Measurements from ENCODE around the gene KIF21B. TPM values are rescaled to one million over a fixed set of nuclear protein-coding genes. Genes with fewer than 3 reads are reported as not detected.
"Not testable (repeated sequence)": the region's sequence is repeated elsewhere in the genome, so short reads cannot be mapped to it uniquely, and the experiment has no call there.

The KIF21B gene
- total RNA-seq, 1 donor from 2014 or later, result 165 TPM

DNA sequence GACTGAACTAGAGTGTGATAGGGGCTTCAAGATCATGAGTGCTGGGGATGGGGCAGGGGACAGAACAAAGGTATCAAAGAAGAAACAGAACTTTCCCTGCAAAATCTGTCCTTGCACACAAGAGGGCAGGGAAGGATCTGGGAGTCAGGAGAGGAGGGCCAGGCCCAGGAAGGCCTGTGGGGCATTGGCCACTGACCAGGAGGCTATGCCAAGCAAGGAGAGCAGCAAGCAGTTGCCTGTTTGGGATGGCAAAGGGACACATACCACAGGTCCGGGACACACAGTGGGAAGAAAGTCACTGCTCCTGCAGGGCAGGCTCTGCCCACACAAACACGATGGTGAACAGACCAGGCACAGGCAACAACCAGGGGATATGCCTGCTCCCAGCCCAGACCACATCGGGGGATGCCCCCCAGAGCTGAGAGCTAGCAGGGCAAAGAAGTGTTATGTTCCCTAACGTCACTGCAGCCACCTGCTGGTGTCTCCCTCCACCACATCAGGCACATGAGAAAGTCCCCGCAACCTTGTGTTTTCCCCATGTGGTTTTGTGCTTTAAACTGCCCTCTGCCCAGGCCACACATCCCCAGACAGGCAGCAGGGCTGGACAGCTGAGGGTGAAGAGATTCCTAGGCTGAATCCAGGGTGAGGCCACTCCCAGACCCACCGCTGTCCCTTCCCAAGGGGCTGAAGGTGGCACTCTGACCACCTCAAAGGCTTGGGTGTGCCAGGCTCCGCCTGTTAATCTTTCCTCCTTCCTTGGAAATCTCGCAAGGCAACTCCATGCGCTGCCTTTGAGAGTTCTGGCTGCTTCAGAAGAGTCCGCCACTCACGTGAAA, 53.6 kb downstream of the KIF21B start:
- DNase-seq, result no peak

DNA sequence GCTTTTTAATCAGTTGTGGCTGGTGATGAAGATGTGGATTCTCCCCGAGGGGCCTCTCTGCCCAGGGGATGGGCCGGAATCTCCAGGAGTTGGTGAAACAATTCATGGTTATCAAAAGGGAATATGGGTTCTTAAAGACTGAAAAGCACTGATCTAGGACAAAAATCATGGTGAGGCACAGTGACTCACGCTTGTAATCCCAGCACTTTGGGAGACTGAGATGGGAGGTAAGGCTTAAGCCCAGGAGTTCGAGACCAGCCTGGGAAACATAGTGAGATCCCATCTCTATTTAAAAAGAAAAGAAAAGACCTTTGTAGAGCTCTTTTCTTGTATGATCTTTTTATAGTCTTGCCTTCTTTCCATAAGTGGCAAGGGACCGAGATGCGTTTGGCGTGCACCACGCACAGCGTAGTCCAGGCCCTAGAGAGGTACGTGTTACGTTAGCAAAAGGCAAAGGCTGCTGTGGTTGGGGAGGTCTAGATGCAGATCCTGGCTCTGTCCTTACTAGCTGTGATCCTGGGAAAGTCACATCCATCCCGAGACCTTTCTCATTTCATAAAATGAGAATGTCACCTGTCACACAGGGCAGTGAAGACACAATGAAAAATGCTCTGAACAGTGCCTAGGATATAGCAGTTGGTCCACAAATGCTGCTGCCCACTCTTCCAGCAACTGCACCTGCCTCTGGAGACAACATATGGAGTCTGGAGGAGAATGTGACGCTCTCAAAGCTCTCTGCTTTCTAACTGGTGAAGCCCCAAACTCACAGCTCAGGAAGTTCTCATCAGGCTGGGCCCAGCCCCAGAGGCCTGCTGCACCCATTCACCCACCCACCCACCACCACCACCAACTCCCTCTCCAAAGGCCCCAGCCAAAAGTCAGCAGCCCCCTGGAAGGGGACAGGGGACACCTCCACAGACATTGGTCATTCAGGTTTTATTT, 54.8 kb downstream of the KIF21B start:
- DNase-seq, result no peak

DNA sequence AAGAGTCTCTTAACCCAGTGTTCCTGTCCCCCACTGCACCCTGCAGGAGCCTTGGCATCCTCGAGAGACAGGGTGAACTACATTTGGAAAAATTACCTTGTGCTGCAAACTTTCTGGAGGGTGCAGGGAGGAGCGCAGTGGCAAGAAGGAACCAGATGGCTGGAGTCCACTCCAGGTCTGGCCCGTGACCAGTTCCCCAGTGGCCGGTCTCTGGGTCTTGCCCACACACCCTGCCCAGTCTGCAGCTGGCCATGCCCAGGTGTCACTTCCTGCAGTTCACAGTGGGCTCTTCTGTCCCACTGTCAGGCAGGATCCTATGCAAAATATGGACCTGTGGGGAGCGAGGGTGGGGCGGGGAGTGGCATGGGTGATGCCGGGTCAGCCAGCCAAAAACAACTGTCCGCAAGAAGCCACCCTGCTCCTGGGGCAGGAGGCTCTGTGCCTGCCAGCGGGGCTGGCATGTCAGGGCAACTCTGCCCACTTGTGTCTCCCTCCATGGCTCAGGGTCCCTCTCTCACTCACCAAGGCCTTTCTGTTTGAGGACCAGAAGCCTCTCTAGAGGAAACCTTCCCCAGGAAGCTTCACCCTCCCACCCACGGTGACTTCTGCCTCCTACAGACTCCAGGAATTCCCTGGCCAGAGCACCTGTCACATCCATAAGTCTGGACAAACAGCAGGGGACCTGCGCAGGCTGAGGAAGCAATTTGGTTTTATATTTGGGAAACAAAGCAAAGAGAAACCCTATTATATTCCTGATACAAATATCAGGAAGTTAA, 55.6 kb downstream of the KIF21B start:
- no peak for DNase-seq

DNA sequence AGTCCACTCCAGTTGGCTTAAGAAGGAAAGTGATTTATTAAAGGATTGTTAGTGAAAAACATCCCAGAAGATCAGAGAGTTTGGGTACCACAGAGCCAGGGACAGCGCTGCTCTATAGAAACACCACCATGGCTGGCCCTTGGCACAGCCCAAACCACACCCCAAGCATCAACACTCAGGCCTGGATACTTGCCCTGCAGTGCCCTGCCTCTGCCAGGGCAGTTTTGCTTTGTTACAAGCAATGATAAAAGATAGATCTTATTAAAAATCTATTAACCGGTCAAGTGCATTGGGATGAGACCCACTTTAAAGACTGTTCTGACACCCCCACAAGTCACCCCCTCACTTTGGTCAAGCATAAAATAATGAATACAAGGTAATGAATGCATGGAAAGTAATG, 56.6 kb downstream of the KIF21B start:
- no peak for DNase-seq

DNA sequence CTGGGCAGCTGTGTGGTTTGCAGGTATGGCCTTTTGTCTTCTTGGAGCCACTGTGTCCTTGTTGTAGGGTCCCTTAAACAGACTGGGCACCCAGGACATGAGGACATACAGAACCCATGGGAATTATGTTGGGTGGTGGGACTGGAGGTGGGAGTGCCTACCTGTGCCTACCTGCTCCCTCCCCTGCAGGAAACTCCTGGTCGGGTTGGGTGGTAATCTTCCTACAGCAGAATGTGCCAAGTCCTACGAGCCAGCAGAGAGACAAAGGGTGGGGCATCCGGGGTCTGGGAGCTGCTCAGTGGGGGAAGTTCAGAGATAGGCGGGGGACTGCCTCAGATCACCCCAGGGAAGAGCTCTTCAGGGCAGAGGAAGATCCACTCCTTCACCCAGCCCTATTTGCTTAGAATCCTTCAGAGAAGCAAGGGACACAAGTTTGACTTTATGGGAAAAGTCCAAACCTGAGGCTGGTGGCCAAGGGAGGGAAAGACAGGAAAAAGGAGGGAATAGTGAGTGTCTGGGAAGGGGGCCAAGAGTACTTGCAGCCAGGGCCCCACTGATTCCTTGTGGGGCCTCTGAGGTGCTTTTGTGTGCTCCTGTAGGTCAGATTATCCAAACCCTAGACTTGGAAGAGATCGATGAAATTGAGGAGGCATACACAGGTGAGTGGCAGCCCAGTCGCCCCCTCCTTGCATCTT, 58.3 kb downstream of the KIF21B start:
- no peak for DNase-seq

DNA sequence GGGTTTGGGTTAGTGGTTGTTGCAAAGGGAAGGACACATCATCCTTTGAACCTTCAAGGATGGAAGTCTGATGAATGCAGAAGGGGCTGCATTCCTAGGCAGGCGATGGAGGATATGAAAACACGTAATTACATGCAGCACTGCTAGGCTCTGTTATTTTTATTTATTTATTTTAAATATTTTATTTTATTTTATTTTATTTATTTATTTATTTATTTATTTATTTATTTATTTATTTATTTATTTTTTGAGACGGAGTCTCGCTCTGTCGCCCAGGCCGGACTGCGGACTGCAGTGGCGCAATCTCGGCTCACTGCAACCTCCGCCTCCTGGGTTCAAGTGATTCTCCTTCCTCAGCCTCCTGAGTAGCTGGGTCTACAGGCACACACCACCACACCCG, 59.6 kb downstream of the KIF21B start:
- DNase-seq, result not testable (repeated sequence)

DNA sequence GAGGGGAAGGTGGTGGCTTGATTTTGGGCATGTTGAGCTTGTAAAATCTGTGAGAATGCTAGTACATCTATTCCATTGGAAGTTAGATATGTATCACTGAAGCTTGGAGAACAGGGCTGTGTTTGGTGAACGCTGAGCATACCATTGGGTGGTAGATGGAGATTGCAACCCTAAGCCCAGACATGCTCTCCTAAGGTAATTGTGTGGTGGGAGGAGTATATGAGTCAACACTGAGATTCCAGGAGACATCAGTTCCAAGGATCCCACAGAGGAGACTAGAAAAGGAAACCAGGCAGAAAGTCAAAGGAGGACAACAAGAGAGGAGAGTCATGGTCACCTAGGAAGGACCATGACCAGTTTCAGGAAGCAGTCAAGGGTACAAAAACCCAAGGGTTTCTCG, 60.4 kb downstream of the KIF21B start:
- DNase-seq, result no peak

DNA sequence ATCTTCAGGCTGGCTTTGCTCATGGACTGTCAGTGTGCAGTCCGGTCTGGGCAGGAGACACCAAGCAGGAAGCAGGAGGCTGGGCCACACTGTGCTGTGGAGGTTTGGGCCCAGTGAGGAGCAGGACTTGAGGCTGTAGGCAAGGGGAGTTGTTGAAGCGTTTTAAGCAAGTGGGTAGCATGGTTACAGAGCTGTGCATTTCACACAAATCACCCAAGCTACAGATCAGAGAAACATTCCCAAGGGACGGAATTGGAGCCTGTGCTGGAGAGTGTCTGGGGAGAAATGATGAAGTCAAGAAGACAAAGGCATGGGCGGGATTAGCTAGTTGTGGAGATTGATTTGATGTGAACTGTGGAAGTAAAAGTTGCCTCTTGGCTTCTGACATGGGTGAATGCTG, 60.9 kb downstream of the KIF21B start:
- no peak for DNase-seq

DNA sequence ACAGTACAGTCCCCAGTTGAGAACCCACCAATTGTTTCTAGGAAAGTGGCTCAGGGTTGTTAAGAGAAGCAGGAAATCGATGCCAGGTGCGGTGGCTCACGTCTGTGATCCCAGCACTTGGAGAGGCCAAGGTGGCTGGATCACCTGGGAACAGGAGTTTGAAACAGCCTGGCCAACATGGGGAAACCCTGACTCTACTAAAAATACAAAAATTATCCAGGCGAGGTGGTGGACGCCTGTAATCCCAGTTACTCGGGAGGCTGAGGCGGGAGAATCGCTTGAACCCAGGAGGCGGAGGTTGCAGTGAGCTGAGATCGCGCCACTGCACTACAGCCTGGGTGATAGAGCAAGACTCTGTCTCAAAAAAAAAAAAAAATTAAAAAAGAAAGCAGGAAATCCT, 61.4 kb downstream of the KIF21B start:
- DNase-seq, result not testable (repeated sequence)

DNA sequence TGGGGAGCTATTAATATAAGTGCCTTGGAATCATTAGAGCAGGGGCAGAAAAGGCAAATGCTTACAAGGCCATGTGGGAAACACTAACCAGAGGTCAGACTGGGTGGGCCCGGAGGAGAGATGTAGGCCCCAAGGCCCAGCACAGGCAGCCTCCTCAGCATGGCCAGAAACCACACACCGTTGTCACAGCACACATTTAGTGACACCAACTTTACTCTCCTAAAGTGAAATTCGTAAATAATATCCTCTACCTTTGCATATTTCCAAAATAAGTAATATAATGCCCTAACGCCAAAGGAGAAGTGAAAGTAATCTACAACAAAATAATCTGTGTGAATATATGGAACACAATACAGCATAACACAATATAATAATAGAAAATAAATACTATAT, 62.6 kb downstream of the KIF21B start:
- DNase-seq, result no peak

DNA sequence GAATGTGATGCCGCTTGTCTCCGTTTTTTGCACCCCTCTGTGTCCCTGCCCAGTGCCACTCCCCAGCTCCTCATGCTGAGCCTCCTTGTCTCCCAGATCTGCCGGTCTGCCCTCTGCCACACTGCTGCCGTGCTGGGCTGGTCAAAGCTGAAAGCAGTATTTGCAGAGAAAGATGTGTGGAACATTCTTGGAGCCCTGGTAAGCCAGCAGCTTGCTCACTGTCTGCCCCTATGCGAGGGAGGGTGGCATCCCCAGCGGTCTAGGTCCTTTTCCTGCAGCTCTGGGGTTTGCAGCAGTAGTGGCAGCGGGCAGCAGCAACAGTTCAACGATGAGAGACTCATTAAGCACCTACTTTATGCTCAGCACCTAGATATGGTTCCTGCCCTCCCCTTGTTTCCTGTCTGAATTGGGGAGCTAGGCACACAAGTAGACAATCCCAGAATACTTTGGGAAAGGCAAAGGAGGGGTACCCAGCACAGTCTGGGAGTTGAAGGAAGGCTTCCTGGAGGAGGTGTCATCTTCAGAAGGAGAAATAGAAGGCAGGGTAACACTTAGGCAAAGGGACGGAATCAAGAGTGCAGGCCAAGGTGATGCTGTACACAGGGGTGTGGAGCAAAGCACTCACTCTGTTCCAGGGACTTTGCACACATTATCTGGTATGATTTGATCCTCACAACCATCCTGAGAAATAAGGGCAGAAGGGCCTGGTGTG, 63.1 kb downstream of the KIF21B start:
- no peak for DNase-seq

DNA sequence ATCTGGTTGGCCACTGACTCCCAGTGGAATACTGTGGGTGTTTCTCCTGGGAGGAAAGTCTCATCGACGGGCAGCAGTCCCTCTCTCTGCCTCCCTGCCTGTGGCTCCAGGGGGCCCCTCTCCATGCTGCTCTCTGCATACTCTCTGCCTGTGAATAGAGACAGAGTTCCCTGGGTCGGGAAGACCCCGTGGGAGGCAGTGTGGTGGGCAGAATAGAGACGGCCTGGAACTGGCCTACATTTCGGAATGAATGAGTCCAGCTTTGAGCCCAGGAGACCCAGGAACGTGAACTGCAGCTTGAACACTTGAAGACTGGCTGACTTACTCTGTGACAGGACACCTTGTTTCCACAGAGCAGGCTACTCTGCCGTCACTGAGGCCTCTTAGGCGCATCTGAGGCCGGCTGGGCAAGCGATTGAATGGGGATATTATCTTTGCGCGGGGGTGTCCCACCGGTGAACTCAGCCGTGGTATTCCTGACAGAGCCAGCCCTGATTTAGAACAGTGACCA, 64.0 kb downstream of the KIF21B start:
- no peak for DNase-seq

DNA sequence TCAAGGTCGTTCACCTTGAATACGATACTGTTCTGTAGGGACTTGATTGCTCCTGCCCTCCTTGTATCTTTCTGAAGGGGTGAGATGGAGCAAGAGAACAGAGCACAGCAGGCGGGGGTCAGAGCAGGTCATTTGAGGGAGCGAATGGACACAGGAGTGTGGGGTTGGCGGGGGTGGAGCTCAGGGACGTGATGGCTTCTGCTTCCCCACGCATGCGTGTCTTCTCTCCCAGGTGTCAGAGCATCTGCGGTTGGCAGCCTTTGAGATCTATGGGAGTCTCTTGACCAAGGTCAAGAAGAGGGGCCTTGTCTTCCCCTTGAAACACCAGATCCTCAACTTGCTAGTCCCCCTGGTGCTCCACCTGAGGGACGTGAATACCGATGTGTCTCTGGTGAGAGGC, 64.9 kb downstream of the KIF21B start:
- DNase-seq, result no peak

DNA sequence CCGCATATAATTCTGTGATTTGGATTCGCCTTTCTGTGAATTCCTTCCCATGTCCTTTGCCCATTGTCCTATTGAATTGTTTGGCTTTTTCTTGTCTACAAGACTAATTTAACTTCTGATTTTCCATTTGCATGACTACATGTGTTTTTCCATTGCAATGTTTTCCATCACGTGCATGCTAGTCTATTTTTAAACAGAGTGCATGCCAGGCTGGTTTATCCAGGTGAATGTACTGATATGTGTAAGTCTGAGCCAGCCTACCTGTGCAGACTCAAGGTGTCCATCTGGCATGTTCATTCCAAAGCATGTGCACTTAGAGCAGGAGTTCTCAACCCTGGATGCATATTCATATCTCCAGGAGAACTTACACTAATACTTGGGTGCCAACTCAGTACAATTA, 69.1 kb downstream of the KIF21B start:
- no peak for DNase-seq

DNA sequence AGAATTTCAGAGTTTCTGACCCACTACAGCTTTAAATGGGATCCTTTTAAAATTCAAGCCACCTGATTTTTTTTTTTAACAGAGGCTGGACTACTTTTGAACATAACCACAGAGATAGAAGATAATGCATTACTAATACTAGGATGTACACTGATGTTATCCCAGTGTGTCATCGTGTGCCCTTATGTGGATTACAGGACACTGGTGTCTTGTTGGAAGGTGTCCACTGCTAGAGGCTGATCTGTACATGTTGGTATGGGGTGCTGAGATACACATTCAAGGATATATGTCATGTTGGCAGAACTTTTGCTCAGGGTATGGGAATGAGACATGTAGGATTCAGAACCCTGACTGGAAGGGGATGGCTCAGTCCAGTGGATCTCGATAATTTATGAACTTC, 72.5 kb downstream of the KIF21B start:
- no peak for DNase-seq

DNA sequence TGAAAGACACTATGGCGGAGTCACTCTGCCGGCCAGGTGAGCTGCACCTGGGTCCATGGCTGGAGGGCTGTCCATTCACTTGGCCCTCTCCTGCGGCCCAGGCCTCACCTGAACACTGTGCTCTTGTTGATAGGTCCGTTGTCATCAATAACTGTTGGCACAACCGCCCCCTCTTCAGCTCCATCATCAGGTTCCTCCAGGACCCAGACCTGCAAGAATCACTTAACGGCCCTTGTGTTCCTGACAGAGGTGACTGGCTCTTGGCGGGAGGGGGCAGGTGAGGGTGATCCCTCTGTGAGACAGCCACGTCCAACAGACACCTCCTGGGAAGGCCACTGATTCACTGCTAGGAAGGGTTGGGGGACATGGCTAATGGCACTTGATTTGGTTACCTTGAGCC, 73.9 kb downstream of the KIF21B start:
- no peak for DNase-seq

DNA sequence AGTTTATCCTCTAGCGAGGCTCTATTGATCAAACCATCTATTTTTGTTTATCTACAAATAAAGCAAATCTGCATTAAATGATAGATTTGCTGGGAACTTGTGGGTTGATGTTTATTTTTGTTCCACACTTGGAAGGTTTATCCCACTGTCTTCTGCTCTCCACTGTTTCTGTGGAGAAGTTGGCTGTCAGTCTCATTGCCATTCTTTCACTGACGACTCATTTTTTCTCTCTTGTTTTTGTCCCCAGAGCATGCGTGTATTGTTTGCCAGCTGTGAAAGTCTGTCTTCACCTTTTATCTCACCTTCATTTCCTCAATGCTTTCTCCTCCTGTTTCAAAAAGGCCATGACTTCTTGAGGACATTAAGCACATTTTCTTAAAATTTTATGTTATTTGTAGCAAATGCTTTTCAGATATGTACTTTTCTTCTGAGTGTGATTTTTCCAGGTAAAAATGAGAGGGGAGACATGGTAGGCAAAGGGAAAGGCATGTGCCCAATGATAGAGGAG, 76.4 kb downstream of the KIF21B start:
- DNase-seq, result no peak

DNA sequence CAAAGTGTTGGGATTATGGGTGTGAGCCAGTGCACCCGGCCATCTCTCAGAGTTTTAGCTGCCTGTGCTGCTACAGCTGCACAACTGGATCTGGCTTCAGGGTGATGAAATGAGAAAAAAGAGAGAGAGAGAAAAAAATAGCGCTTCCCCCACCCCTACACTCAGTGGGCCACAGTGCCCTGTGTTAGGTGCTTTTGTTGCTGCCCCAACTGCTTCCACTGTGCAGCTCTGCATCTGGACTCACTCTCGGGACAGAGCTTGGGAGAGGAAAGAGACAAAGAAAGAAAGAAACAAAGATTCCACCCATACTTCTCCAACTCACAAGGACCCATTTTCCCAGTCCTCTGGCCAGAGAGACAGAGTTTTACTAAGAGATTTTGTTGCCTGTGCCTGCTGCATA, 78.4 kb downstream of the KIF21B start:
- no peak for DNase-seq

DNA sequence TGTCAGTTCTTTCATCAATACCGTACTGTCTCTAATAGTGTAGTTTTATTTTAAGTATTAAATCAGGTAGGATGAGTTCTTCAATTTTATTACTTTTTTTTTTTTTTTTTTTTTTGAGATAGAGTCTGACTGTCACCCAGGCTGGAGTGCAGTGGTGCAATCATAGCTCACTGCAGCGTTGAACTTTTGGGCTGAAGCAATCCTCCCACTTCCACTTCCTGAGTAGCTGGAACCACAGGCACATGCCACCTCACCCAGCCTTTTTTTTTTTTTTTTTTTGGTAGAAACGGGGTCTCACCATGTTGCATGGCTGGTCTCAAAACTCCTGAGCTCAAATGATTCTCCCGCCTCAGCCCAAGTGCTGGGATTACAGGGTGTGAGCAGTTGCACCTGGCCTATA, 84.6 kb downstream of the KIF21B start:
- no peak for DNase-seq

DNA sequence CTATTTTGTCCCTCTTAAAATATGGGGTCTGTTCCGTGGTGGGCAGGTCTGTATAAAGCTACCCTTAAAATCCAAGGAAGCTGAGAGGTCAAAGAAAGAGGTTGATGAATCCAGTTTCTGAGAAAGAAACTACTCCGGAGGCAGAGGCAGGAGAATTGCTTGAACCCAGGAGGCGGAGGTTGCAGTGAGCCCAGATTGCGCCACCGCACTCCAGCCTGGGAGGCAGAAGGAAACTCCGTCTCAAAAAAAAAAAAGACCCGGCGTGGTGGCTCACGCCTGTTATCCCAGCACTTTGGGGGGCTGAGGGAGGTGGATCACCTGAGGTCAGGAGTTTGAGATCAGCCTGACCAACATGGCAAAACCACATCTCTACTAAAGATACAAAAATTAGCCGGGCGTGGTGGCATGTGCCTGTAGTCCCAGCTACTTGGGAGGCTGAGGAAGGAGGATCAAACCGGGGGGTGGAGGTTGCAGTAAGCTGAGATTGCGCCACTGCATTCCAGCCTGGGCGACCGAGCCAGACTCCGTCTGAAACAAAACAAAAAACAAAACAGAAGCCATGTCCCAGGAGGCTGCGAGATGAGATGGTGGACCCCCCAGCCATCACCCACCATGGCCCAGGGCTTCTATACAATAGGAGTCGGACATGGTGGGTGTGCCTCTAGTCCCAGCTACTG, 88.1 kb downstream of the KIF21B start:
- DNase-seq, result not testable (repeated sequence)

All from occipital lobe (tissue), 2 donors.